NCI-H2107 treated with DMSO at 0.1 percent for 48 hours (cell line): ENCODE data around the gene GRP.

Experiments
- DNase-seq: peaks from one replicate; lab custom pipeline; 2025; ENCODE audit not compliant: unreplicated experiment; lab: John Stamatoyannopoulos, UW

Gene GRP

GRCh38 chr18:59219672-59220163 lies at the start of gene GRP:
Gene GRP, plus strand, starts transcription at chr18:59220158. Its CDS starts 108 bp downstream, at chr18:59220266.
- no peak for DNase-seq

GRCh38 chr18:59172664-59173249 lies 47.2 kb upstream of the GRP start:
- DNase-seq: no peak

GRCh38 chr18:59177485-59177884 lies 42.5 kb upstream of the GRP start:
- no peak for DNase-seq

GRCh38 chr18:59180150-59180845 lies 39.7 kb upstream of the GRP start:
- DNase-seq: no peak

GRCh38 chr18:59182673-59183072 lies 37.3 kb upstream of the GRP start:
- DNase-seq: no peak

- no peak for DNase-seq
These were observed 30.9 kb upstream of the GRP start for GRCh38 chr18:59189008-59189407.

- no peak for DNase-seq
These were observed 30.2 kb upstream of the GRP start for GRCh38 chr18:59189746-59190145.

GRCh38 chr18:59196161-59196725 lies 23.7 kb upstream of the GRP start:
- DNase-seq: no peak

GRCh38 chr18:59197636-59198035 lies 22.3 kb upstream of the GRP start:
- no peak for DNase-seq

- DNase-seq: no peak
These were observed 21.7 kb upstream of the GRP start for GRCh38 chr18:59198215-59198614.

GRCh38 chr18:59200787-59201186 lies 19.2 kb upstream of the GRP start:
- no peak for DNase-seq

- no peak for DNase-seq
These were observed 17.6 kb upstream of the GRP start for GRCh38 chr18:59202258-59202820.

GRCh38 chr18:59207506-59207905 lies 12.5 kb upstream of the GRP start:
- DNase-seq: no peak

GRCh38 chr18:59208602-59209125 lies 11.3 kb upstream of the GRP start:
- no peak for DNase-seq

- DNase-seq: no peak
These were observed 9.7 kb upstream of the GRP start for GRCh38 chr18:59210299-59210698.

- DNase-seq: no peak
These were observed 8.3 kb upstream of the GRP start for GRCh38 chr18:59211629-59212028.

- DNase-seq: peak; percentile 18
These were observed 1.9 kb upstream of the GRP start for GRCh38 chr18:59218018-59218417.

GRCh38 chr18:59220164-59220783 lies 316 bp downstream of the GRP start:
- peak; percentile 41 for DNase-seq

- peak; percentile 41 for DNase-seq
These were observed 1.1 kb downstream of the GRP start for GRCh38 chr18:59220784-59221765.

GRCh38 chr18:59222341-59222740 lies 2.4 kb downstream of the GRP start:
- no peak for DNase-seq
